KG1 (cell line): ENCODE measurements around the gene FOS.
"Not testable (repeated sequence)": the region's sequence is repeated elsewhere in the genome, so short reads cannot be mapped to it uniquely, and the experiment has no call there.

Experiments
- DNase-seq: peaks from one replicate; lab custom pipeline; 2025; lab: John Stamatoyannopoulos, UW

FOS gene

DNA sequence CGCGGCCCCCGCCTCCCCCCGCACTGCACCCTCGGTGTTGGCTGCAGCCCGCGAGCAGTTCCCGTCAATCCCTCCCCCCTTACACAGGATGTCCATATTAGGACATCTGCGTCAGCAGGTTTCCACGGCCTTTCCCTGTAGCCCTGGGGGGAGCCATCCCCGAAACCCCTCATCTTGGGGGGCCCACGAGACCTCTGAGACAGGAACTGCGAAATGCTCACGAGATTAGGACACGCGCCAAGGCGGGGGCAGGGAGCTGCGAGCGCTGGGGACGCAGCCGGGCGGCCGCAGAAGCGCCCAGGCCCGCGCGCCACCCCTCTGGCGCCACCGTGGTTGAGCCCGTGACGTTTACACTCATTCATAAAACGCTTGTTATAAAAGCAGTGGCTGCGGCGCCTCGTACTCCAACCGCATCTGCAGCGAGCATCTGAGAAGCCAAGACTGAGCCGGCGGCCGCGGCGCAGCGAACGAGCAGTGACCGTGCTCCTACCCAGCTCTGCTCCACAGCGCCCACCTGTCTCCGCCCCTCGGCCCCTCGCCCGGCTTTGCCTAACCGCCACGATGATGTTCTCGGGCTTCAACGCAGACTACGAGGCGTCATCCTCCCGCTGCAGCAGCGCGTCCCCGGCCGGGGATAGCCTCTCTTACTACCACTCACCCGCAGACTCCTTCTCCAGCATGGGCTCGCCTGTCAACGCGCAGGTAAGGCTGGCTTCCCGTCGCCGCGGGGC lies at the start of gene FOS:
Gene FOS, plus strand, starts transcription at position 407 of the 731 bp plus-strand sequence. Its CDS starts 155 bp downstream, at position 562.
- DNase-seq: peak; percentile 84

DNA sequence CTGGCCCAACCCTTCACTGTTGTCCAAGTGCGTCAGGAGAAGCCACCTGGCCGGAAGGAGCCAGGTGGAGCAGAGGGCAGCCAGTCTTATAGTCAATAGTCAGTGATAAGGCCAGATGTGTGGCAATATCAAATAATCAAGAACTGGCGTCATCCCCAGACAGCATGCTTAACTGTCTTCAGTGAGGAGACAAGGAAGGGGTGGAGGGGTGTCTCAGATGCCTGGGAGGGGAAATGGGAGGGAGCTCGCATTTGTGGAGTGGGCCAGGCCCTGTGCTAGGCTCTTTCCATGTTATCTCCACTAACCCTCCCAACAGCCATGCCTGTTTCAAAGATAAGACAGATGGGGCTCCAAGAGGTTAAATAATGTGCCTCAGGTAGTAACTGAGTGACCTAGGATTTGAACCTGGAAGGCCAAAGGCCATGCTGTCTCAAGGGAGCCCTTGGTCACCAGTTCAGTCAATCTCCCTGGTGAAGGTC lies 48.9 kb upstream of the FOS start:
- DNase-seq: no peak

DNA sequence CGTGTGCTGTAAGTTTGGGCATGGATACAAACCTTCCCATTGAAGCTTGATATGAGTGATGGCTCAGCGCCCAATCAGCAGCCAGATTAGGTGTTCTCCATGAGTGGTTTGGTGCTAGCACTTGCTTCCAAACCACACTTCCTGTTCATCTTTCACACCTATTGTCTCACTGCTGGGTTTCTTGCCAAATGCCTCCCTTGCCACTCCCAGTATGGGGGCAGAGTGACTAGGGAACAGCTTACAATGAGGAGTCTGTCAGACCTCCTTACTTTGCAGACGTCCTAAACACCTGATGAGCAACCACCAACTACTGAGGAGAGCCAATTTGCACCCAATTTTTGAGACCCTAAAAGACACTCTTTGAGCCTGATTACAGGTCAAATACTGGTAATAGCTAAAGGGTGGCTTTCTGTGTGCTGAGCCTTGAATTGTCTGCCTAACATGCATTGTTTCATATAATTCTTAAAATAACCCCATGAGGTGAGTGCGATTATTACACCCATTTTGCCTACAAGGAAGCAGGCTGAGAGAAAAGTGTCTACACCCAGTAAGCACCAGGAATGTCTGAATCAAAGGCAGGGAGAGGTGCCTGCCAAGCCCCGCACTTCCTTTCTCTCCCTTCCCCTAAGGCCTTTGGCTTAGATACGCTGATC lies 48.4 kb upstream of the FOS start:
- DNase-seq: no peak

DNA sequence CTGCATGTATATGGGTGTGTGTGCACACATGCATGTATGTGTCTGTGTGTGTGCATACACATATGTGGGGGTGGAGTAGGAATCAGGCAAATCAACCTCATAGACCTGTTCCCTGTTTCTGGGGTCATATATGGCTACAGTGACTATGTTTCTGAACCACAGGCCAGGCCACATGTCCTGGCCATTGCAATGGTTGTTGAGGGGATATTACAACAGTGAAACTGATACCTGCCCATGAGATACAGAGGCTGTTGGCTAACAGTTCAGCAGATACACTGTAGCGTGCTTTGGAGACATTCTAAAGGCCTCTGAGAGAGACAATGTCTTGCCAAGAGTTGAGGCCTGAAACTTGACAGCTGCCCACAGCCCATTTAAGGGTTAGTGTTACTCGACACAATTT lies 47.3 kb upstream of the FOS start:
- DNase-seq: no peak

DNA sequence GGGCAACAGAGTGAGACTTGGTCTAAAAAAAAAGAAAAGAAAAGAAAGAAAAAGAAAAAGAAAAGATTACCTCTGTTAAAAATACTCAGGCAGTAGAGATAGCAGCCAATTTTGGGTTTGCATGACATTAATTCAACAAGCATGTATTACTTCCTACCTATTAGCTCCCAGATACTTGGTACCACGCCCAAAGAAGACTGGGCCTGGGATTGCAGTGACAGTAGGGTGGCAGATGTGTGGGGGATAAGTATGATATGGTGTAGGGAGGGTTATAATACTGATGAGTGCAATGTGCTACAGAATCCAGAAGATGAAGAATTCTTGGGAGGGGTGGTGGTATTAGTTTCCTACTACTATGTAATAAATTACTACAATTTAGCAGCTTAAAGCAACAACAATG lies 46.4 kb upstream of the FOS start:
- DNase-seq: no peak

DNA sequence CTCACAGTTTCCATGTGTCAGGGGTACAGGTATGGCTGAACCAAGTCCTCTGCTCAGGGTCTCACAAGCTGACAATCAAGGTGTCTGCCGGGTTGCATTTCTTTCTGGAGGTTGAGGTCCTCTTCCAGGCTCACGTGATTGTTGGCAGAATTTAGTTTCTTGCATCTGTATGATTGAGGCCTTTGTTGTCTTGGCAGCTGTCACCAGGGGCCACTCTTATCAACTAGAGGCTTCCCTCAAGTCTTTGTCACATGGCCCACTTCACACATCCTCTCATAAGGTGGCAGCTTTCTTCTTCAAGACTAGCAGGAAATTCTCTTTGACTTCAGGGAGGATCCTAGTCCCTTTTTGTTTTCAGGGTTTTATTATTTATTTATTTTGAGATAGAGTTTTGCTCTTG lies 46.0 kb upstream of the FOS start:
- DNase-seq: no peak

DNA sequence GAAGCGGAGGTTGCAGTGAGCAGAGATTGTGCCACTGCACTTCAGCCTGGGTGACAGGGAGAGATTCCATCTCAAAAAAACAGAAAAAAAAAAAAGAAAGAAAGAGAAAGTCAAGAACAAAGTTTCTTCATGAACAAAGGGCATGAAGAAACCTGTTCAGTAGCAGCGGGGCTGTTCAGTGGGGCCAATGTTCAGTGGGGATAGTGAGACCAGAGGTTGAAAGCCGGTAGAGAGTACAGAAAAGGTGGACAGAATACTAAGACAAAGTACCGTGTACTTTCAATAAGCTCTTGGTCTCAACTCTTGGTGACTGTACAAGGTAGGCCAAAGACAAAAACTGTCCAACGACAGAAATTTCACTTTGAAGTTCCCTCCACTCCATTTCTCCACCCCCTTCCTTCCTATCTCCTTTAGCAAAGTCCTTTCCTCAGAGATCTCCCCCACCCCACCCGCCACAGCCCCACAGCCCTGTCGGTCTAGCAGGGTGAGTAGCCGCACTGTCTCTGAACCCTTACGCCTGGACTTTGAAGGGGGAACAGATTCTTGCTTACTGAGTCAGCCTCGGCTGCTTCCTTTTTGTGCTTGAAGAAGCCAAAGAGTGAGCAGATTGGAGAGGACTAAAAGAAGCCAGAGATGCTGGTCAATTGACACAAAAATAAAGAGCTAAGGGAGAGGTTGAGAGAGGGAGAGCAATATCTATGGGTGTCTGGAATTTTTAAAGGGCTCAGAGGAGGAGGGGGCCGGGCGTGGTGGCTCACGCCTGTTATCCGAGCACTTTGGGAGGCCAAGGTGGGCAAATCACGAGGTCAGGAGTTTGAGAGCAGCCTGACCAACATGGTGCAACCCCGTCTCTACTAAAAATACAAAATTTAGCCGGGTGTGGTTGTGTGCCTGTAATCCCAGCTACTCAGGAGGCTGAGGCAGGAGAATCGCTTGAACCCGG lies 44.2 kb upstream of the FOS start:
- no peak for DNase-seq

DNA sequence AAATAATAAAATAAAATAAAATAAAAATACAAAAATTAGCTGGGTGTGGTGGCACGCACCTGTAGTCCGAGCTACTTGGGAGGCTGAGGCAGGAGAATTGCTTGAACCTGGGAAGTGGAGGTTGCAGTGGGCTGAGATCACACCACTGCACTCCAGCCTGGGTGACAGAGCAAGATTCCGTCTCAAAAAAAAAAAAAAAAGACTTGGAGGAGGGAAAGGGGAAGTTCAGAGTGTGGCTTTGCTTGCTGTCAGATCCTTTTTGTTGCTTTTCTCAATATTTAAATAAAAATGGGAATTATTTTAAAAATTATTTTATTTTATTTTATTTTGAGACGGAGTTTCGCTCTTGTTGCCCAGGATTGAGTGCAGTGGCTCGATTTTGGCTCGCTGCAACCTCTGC lies 43.4 kb upstream of the FOS start:
- DNase-seq: not testable (repeated sequence)

DNA sequence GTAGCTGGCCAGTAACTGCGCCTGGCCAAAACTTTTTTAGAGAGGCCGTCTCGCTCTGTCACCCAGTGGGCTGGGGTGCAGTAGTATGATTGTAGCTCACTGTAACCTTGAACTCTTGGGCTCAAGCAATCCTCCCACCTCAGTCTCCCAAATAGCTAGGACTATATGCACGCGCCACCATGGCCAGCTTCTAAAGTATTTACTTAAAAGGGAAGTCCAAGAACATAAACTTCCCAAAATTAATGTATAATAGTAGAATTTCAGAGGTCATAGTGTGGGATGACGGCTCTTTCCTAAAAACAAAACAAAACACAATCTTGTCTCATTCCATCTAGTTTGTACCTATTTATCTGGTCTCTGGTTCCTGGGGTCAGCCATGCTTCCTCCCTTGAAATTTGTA lies 42.2 kb upstream of the FOS start:
- DNase-seq: no peak

DNA sequence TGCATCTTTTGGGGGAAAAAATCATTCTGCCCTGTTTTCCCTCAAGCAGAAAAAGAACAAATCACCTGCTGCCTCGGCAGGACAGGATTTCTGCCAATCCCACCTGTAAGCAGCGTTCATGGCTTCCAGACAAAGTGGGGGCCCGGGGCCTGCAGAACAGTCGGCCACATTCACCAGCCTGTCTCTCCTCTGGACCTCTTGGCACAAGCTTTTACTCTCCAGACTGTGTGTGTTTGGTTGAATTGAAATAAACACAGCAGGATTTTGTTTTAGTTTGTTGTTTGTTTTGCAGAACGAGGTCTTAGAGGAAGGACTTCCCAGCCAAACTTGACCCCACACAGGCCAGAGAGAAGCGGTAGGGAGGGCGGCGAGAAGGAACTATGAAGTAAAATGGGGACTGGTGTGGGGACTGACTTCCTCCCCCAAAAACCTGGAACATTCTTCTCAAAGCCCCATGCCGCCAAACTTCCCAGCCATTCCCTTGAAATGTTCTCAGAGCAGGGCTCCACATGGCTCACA lies 41.7 kb upstream of the FOS start:
- DNase-seq: no peak

DNA sequence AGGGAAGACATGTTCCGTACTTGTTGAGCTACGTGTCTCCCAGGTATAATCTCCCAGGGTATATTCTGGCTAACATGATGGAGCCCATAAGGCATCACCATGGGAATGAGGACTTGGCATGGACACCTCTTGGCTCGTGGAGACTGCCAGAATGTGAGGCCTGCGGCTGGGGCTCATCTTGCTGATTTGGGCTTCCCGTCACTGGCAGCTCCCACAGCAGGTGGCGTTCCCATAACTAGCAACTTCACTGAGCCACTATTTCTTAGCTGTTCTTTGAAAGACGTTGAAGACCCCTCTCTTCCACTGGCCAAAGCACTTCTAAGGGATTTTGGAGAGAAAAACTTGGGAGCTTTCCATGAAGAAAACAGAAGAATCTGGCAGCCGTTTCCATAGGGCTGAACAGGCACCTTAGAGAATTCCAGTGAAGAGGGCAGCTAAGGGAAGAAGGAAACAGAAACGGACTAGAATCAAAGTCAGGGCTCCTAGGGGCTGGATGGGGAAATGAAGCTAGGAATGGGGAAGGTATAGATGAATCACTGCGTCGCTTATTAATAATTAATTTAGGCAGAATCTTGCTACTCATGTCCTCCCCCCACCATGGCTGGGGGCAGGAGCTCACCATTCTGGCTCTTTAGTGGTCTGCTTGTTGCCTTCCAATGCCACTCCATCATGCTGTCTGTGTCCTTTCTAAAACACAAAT lies 39.7 kb upstream of the FOS start:
- DNase-seq: no peak

DNA sequence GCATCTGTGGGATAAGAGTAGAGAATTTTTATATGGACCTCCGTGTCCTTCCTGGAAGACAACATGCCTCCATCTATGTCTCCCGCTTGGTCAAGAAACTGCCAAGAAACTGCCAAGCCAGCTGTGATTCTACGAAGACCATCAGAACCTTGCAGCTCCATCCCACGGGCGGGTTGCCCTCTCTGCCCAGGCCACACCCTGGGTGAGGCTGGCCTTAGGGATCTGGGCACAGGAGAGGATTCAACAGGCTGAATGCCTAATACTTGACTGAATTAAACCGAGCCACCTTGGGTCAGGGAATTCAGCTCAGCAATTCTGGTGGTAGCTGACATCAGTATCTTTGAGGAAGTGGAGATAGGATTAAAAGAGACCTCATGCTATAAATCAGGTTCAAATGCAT lies 37.8 kb upstream of the FOS start:
- no peak for DNase-seq

DNA sequence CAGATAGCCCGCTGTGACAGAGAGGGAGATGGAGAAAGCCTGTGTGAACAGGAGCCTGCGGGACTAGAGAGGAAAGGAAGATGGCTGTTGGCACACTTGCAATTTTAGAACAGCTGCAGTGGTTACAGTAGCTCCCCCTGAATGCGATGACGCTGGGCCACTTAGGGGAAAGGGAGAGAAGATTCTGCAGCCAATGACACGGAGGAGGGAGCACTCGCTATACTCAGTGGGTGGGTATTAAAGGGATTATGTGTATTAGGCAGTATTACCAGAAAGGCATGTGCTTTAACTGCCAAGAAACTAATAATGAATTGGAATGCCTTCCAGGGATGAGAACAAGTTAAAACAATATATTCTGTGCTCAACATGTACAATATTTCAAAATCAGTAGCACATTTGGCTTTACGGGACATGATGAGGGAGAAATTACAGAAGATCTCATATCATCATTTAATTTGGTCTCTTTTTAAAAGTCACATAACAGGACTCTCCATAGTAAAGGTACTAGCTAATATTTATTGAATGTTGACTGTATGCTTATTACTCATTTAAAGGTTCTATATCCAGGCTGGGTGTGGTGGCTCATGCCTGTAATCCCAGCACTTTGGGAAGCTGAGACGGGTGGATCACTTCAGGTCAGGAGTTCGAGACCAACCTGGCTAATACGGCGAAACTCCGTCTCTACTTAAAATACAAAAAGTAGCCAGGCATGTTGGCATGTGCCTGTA lies 35.9 kb upstream of the FOS start:
- DNase-seq: no peak

DNA sequence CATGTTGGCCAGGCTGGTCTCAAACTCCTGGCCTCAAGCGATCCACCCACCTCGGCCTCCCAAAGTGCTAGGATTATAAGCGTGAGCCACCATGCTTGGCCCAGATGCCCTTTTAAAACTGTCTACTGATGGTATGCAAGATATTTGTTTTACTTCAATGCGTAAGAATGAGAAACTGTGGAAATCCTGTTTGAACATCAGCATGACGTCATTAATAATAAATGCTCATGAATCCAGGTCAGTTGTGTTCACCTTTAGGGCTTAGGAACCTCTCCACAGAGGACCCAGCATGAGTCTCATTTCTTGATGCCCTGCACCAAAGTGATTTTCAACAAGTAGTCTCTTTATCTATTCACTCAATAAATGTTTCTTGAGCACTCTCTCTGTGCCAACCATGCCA lies 34.5 kb upstream of the FOS start:
- no peak for DNase-seq

DNA sequence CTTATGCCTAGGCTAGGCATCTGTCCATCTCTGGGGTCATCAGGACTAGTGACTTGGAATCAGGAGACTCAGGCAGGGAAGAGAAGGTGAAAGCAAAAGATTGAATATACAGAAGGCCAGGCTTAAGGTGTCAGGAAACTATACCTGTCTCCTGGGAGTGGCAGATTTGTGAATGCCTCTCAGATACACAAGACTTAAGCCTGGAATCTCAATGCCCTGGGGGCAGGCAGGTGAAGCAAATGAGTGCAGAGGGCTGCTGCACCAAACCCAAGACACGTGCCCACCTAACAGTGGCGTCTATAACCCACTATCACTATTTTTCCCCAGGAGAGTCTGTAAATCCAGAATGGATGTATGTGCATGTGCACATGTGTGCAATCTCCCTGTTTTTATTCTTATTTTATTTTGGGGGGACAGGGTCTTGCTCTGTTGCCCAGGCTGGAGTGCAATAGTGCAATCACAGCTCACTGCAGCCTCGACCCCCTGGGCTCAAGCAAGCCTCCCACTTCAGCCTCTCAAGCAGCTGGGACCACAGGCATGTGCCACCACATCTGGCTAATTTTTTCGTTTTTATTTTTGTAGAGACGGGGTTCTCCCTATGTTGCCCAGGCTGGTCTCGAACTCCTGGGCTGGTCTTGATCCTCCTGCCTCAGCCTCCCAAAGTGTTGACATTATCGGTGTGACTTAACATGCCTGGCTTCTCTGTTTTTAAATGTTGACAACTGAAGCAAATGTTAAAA lies 31.9 kb upstream of the FOS start:
- no peak for DNase-seq

DNA sequence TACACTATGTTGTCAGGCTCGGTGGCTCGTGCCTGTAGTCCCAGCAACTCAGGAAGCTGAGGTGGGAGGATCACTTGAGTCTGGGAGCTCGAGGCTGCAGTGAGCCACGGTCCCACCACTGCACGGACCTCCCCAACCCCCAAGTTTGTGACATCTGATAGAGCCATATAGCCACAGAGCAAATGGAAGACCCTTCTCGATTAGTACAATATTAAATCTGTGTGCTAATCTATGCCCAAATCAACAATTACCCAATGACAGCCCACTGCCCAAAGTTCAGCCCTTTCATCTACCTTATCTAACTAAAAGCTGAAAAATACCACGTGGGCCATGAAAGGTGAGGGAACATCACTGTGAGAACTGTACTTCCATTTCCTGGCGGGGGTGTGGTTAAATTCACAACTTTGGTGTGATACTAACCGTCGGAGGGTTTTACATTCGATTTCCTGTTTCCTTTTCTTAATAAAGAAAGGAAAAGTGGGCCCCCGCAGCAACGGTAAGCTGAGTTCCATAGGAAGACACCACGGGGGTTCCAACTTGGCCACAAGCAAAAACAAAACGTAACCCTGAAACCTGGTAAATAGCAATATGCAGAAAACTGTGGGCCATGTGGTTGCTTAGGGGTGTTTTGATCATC lies 31.2 kb upstream of the FOS start:
- no peak for DNase-seq

DNA sequence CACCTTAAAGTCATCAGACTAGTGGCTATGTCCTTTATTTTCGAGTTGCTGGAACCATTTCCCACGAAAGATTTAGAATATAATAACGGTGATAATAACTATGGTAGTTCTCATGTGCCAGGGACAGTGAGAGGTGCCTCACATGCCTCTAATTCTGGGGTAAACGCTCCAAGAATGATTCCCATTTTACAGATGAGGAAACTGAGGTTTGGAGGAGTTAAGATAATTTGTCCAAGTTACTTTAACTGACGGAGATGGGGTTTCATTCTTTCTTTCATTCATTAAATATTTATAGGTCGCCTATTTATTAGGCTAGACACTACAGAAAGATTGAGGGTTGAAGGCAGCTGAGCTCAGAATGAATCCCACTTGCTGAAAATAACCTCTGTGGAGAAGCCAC lies 30.7 kb upstream of the FOS start:
- DNase-seq: no peak

DNA sequence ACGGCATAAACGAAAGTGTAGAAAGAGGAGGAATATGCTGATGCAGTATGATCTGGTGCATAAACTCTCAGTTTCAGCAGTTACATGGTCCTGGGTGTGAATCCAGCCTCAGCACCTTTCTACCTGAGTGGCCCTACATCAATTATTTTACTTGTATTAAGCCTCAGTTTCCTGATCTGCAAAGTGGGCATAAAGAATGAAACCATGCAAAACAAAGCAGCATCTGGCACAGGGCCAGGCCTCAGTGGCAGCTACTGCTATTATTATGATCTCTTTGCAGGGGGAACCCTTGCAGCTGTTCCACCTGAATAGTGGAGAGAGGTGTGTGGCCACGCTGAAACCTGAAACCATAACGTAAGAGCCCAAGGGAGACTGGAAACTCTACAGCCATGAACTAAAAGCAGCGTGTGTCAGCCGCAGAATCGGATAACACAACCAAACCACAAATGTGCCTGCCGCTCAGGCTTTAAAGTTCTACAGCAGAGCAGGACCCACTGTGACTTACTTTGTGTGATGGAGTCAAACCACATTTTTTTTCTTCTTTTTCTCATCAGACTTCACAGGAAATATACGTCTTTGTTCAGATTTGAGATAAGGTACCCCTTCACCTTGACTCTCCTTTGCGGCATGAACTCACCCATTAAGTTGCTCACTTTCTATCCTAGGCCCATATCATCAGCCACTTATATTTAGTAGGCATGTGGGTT lies 29.2 kb upstream of the FOS start:
- no peak for DNase-seq

DNA sequence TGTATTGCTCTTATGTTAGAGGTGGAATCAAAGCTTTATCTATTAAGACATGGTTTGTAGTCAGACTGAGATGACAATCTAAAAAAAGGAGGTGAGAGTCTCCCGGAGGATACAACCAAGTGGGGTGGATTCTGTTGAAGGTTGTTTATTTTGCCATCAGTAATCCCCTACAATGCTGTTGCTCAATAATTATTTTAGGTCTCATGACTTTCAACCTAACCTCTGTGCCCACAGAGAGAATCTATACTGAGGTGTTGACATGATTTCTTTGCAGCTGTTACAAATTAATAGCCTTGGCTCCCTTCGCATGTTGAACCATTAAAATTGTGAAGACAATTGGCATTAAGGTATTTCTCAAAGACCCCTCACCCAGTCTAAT lies 28.7 kb upstream of the FOS start:
- DNase-seq: no peak
